Adrenal gland (tissue), 12 donors: ENCODE data around the gene CAND2. TPM values are rescaled to one million over a fixed set of nuclear protein-coding genes. Genes with fewer than 3 reads are reported as not detected.

ENCODE experiments used
- DNase-seq, 7 donors: peaks; one replicate each; pipeline ENCODE4 v3.0.0-alpha.2; 2019 to 2020
- H3K27ac ChIP-seq, 5 donors: fragments of 200-600 bp; sonication (generic) in 4 of 5; 1 replicate in 3 of 5; 2 replicates in 2 of 5; pipeline versions ENCODE4 v1.5.1 to v1.8.0; 2016 to 2020; ENCODE audit warnings: mild to moderate bottlenecking in 1 of 5
- H3K27me3 ChIP-seq: fragments of 200-600 bp; 2 replicates; pipeline ENCODE4 v1.8.0; 2021
- H3K36me3 ChIP-seq, 2 donors: fragments of 200-600 bp; replicated peaks in 1 of 2; 1 replicate in 1 of 2; 2 replicates in 1 of 2; pipeline versions ENCODE4 v1.5.1 to v1.8.0; 2018 to 2022
- H3K4me1 ChIP-seq, 2 donors: fragments of 200-600 bp; replicated peaks in 1 of 2; 1 replicate in 1 of 2; 2 replicates in 1 of 2; pipeline versions ENCODE4 v1.5.1 to v1.8.0; 2018 to 2021
- H3K4me3 ChIP-seq, 4 donors: fragments of 200-600 bp; sonication (generic) in 3 of 4; one replicate each; pipeline ENCODE4 v1.5.1; 2016 to 2018
- H3K9me3 ChIP-seq, 3 donors: fragments of 200-600 bp; sonication (generic) in 1 of 3; replicated peaks in 1 of 3; 1 replicate in 2 of 3; 2 replicates in 1 of 3; pipeline versions ENCODE4 v1.5.1 to v1.8.0; 2016 to 2021
- POLR2A ChIP-seq, 2 donors: fragments of 450-650 bp; IDR thresholded peaks; one replicate each; pipeline ENCODE4 v1.6.1; 2017; ENCODE audit warnings: antibody characterized with exemption in 2 of 2, mild to moderate bottlenecking in 2 of 2, moderate library complexity in 1 of 2
- WGBS, 4 donors: extraction: QIAGEN DNeasy Blood & Tissue Kit in 2 of 4; methylation state at CpG; one replicate each; pipeline versions ENCODE4 v1.1.5 to v1.1.7; 2013 to 2017; 5-methylcytosine and 5-hydroxymethylcytosine counted together
- intact Hi-C, 2 donors: fragments of 100-400 bp; cut with DNase I; formaldehyde crosslinking; loops; one replicate each; pipeline versions ENCODE4 v1.14.1 to v1.15.0; 2022 to 2023
- polyA plus RNA-seq, 3 donors: library from polyadenylated mRNA; stranded (reverse); fragments of 200-250 nt in 2 of 3; fragments of 350-450 nt in 1 of 3; fragmentation: Illumina TruSeq in 1 of 3; extraction: RNeasy Lipid Tissue Mini Kit (QIAGEN cat#74804) in 1 of 3; gene quantifications; one replicate each; pipeline ENCODE4 v1.2.3, GENCODE V29; 2013 to 2014
- total RNA-seq, 9 donors: library from RNA; depleted of rRNA in 4 of 9; stranded (reverse); fragments of >200 nt in 4 of 9; fragments of 120-200 nt in 1 of 9; fragmentation: NEBNext Ultra II Directional in 1 of 9; extraction: Animal tissue kit (Norgen Biotek cat#: 25700) in 1 of 9; gene quantifications; one replicate each; pipeline versions ENCODE4 v1.1.0 to v1.2.4, GENCODE V29; 2013 to 2023
- TF ChIP-seq, protein P1 (sequence below), 6 experiments: fragments of 450-650 bp in 4 of 6; fragments of 200-600 bp in 2 of 6; sonication (generic) in 1 of 6; IDR thresholded peaks; 1 replicate in 5 of 6; 2 replicates in 1 of 6; pipeline versions ENCODE4 v1.5.1 to v1.8.0; 2016 to 2021; ENCODE audit warnings: antibody characterized with exemption in 6 of 6, mild to moderate bottlenecking in 2 of 6, moderate library complexity in 1 of 6
- donor health status: healthy with polysubstance abuse.
- donor health status: Bipolar disorder and iron deficiency.
- donor health status: DM: yes; HTN: yes; CAD: no.
- donor health status: DM: no; HTN: no; CAD: no.
- donor health status: DM: no; HTN: no; CAD: no.
- donor health status: DM: yes; HTN: yes; CAD: no.

Gene CAND2
- total and polyA plus RNA-seq, 12 donors = 1.1 to 17.9 (median 7.6) TPM

DNA sequence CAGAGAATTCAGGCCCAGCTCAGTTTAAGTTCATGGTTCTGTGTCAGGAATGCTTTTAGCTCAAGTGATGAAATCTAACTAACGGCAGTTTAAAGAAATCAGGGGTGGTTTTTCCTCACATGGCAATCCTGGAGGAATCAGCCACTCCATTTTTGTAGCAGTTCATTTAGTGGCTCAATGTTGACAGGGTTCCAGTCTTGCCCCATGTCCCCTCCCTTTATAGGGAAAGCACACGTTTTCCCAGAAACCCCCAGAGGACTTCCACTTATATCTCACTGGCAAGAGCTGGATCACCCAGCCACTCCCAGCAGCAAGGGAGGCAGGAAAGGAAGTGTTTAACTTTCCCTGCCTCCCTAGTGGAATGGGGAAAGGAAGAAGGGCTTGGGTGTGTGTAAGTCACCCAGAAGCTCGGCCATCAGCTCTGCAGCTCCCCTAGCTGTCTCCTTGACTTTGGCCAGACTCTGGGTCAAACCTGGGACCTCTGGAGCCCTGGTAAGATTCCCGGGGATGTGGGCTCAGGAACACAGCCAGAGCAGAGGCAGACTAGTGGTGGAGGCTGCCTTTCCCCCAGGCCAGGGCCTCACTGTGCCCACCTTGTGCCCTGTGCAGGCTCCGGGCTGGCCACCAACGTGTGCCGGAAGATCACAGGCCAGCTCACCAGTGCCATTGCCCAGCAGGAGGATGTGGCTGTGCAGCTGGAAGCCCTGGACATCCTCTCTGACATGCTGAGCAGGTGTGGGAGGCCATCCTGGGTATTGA, 11.3 kb downstream of the CAND2 start:
- no peak for TF ChIP-seq POLR2A (IDR thresholded peaks at IDR 0.05)
- TF ChIP-seq, protein P1, sequence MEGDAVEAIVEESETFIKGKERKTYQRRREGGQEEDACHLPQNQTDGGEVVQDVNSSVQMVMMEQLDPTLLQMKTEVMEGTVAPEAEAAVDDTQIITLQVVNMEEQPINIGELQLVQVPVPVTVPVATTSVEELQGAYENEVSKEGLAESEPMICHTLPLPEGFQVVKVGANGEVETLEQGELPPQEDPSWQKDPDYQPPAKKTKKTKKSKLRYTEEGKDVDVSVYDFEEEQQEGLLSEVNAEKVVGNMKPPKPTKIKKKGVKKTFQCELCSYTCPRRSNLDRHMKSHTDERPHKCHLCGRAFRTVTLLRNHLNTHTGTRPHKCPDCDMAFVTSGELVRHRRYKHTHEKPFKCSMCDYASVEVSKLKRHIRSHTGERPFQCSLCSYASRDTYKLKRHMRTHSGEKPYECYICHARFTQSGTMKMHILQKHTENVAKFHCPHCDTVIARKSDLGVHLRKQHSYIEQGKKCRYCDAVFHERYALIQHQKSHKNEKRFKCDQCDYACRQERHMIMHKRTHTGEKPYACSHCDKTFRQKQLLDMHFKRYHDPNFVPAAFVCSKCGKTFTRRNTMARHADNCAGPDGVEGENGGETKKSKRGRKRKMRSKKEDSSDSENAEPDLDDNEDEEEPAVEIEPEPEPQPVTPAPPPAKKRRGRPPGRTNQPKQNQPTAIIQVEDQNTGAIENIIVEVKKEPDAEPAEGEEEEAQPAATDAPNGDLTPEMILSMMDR (IDR thresholded peaks at IDR 0.05) = no peak
- Histone ChIP-seq H3K27ac (no peak overlapping the region), H3K4me1 (peaks cover 3 to 10% of the 10 kb centered on the region in 2 donors), H3K27me3 (no peaks in the 10 kb centered on the region), H3K4me3 (no peak overlapping the region), H3K9me3 (no peaks in the 10 kb centered on the region), H3K36me3 (peaks cover 0 to 5% of the 10 kb centered on the region in 2 donors)
- DNase-seq = no peak
- 78 to 94% (median 91%) methylated on average over 3 to 7 of the region's 7 CpGs for WGBS, 4 donors
- intact Hi-C loops = no loop called here

DNA sequence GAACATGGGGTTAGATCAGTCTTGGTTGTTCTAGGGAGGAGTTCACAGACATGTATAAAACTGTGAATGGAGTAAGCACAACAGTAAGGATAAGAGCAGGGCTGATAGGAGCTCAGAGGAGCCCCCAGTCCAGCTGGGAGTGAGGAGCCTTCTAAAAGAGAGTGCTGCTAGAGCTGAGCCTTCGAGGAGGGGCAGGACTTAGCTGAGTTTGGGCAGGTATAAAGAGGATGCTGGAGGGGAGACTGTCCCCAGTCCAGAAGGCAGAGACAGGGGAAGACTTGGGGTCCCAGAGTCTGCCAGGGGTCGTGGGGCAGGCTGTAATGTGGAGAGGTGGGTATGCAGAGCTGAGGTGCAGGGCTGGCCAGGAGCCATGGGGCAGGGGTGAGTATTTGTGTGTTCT, 12.1 kb downstream of the CAND2 start:
- peaks cover 0 to 5% of the 10 kb centered on the region in 2 donors for H3K36me3 ChIP-seq
- no peak overlapping the region for H3K4me3 ChIP-seq
- intact Hi-C loops = no loop called here
- peaks cover 3 to 10% of the 10 kb centered on the region in 2 donors for H3K4me1 ChIP-seq
- 81 to 91% (median 86%) methylated on average over 2 of the region's 2 CpGs for WGBS, 4 donors
- H3K27ac ChIP-seq = no peak overlapping the region
- no peaks in the 10 kb centered on the region for H3K9me3 ChIP-seq
- DNase-seq = no peak
- TF ChIP-seq, protein P1 (IDR thresholded peaks at IDR 0.05) = no peak
- no peak for TF ChIP-seq POLR2A (IDR thresholded peaks at IDR 0.05)
- no peaks in the 10 kb centered on the region for H3K27me3 ChIP-seq

DNA sequence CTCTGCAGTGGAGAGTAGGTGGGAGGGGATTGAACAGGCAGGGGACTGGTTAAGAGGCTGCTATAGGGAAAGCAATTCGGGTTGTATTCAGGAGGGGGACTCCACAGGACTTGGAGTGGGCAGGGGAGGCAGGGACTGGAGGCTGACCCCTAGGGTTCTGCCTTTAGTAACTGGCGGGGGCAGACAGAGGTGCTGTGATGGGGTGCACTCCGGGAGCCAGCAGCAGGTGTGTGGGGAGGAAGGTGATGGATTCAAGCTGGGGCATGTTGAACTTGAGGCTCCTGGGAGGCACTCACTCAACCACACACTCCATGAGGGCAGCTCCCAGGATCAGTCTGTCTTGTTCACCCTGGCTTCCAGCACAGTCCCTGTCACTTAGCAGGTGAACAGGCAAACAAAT, 12.5 kb downstream of the CAND2 start:
- H3K9me3 ChIP-seq = no peaks in the 10 kb centered on the region
- H3K4me3 ChIP-seq = no peak overlapping the region
- no peak for DNase-seq
- intact Hi-C loops = no loop called here
- peaks cover 0 to 5% of the 10 kb centered on the region in 2 donors for H3K36me3 ChIP-seq
- H3K27ac ChIP-seq = no peak overlapping the region
- peaks cover 3 to 10% of the 10 kb centered on the region in 2 donors for H3K4me1 ChIP-seq
- H3K27me3 ChIP-seq = no peaks in the 10 kb centered on the region
- no peak for TF ChIP-seq POLR2A (IDR thresholded peaks at IDR 0.05)
- TF ChIP-seq, protein P1 (IDR thresholded peaks at IDR 0.05) = no peak
- WGBS, 4 donors = 94 to 100% (median 97%) methylated on average over 3 of the region's 3 CpGs

DNA sequence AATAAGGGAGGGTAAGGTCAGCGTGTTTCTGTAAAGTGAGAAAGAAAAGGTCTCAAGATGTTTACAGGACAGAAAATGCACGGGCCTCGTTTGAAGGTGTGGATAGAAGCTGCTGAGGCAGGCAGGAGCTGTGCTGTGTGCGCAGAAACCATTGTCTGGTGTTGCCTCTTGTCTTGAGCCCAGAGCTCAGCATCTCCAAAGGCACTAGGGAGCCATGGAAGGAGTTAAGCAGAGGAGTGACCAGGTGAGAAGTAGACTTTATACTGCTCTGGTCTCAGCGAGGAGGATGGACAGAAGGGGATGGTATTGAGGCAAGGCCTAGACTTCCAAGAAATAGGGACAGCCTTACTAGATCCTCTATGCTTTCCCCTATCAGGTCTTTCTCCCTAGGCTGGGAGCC, 13.0 kb downstream of the CAND2 start:
- Histone ChIP-seq H3K36me3 (peaks cover 0 to 4% of the 10 kb centered on the region in 2 donors), H3K27ac (peak overlapping the region in 2 of 5 donors; percentile 77 to 84), H3K9me3 (no peaks in the 10 kb centered on the region), H3K4me3 (peak overlapping the region in 2 of 4 donors; percentile 47 to 64), H3K27me3 (no peaks in the 10 kb centered on the region), H3K4me1 (peaks cover 3 to 10% of the 10 kb centered on the region in 2 donors)
- TF ChIP-seq, protein P1 (IDR thresholded peaks at IDR 0.05) = no peak
- no peak for TF ChIP-seq POLR2A (IDR thresholded peaks at IDR 0.05)
- WGBS, 4 donors = 94 to 96% (median 96%) methylated on average over 5 of the region's 5 CpGs
- intact Hi-C loops = no loop called here
- DNase-seq = no peak
